ENCODE measurements around the gene AMN.
A peak's percentile ranks its signal among the peaks of the same experiment; 100 is the strongest.

AMN gene

GRCh38 chr14:102945346-102946130 lies 23.1 kb downstream of the AMN start:
- no peak for DNase-seq

GRCh38 chr14:102947321-102948103 lies 25.0 kb downstream of the AMN start:
- no peak for DNase-seq

DNA sequence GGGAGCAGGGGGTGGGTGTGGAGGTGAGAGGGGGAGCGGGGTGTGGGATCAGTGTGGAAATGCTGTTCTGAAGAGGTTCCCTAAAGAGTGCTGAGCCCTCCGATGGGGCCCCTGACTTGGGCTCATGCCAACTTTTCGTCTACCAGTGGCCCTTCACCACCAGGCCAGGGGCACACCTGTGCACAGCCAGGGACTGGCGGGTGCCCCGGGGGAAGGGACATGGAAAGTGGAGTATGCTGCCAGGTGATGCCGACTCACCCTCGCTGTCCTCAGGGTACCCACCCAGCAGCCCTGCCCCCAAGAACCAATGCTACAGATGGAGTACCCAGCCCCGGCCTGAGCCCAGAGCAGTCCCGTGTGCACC lies 26.2 kb downstream of the AMN start:
- no peak for DNase-seq

- DNase-seq, result peak; percentile 63
Observed at GRCh38 chr14:102949062-102949800, 26.8 kb downstream of the AMN start.

- DNase-seq, result no peak
Observed at GRCh38 chr14:102949801-102950451, 27.5 kb downstream of the AMN start.

GRCh38 chr14:102951034-102951433 lies 28.6 kb downstream of the AMN start:
- DNase-seq, result no peak

DNA sequence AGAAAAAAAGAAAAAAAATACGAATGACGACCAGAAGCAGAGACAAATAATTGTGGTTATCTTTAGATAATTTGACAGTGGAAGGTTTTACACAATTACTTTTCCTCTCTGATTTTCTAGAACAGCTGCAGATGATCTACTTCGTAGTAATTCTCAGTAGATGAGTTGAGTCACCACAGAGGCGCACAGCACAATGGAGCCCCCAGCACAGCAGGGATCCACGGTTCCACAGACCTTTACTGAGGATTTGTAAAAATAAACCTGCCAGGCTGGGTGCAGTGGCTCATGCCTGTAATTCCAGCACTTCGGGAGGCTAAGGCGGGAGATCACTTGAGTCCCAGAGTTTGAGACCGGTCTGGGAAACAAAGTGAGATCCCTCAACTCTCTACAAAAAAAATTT lies 29.3 kb downstream of the AMN start:
- no peak for DNase-seq

- DNase-seq, result no peak
Observed at GRCh38 chr14:102952276-102952675, 29.8 kb downstream of the AMN start.

DNA sequence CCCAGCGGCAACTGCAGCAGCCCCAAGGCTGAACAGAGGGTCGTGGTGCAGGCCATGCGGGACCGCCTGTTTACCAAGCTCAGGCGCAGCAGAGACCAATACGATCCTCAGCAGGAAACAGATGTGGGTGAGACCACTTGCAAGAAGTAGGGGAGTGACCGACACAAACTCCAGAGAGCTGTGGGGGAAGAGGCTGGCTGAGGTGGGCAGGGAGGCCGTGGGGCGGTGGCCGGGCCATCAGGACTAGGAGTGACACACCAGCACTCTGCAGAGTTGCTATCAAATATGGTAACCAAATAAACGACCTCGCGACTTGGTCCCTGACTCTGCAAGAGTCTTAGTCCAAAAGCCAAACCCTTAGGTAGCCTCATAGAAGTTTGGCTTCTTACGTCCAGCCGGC lies 30.6 kb downstream of the AMN start:
- DNase-seq, result no peak

- no peak for DNase-seq
Observed at GRCh38 chr14:102954081-102954789, 31.8 kb downstream of the AMN start.

DNA sequence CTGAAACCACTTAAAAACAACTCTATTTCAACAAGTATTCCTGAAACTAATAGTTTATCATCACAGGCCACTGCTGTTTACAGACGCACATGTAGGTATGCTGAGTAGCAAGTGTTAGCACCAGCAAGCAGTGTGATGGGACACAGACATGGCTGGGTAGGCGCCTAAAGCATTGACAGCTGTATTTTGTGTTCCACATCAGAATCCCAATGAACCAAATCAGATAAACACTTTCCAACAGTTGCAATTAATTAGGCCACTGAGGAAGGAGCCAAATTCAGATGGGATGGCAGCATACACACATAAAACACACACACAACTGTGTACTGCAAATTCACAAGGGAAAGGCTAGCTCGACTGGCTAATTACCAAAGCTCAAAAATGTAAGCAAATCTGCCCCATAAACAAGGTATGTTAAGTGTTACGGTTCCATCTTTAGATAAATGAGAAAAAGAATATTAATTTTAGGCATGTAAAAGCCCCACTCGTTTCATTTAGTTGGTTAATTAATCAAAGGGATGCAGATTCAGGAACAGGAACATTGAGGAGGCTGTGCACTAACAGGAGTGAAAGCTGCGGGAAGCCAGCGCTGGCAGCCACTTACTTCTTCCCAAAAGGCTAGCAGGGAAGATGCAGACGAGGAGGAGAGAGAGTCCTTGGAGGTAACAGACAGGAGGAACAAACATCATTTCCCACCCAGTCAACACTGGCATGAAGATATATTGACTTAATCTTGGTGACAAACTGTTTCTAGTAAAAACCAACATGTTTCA lies 33.4 kb downstream of the AMN start:
- DNase-seq, result no peak

DNA sequence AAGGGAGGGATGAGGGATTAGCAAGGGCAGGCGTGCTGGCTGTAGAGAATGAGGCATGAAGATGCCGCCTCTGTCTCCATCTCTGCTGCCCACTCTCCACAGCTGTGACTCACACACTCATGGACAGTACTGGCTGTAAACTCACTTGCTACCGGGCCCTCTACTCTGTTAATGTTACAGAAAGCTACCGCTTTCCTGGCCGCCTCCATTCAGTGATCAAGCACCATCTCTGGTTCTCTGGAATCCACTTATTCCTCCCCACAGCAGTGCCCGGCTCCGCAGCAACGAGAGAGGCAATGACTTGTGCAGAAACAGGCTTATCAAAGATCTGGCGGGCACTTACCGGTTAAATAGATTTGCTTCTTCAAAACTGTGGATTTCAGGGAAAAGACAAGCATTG lies 34.8 kb downstream of the AMN start:
- DNase-seq, result no peak

- DNase-seq, result no peak
Observed at GRCh38 chr14:102958461-102958860, 36.0 kb downstream of the AMN start.

DNA sequence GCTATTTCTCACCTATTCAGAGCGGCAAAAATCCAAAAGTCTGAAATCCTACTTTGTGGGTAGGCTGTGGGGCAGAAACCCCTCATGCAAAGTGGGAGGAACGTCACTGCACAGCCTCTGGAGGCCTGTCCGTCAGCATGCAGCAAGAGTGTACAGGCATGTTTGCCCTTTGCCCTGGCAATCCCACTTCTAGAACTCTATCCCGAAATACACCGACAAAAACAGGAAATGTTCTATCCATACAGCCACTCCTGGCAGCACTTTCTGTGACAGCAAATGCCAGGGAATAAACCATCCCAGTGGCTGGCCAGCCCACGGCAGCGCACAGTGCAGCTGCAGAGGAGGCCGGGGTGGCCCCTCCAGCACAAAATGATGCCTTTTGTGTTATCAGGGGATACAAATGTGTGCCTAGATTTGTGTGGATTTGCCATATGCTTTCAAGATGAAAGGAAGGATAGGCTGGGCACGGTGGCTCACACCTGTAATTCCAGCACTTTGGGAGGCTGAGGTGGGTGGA lies 39.7 kb downstream of the AMN start:
- no peak for DNase-seq

DNA sequence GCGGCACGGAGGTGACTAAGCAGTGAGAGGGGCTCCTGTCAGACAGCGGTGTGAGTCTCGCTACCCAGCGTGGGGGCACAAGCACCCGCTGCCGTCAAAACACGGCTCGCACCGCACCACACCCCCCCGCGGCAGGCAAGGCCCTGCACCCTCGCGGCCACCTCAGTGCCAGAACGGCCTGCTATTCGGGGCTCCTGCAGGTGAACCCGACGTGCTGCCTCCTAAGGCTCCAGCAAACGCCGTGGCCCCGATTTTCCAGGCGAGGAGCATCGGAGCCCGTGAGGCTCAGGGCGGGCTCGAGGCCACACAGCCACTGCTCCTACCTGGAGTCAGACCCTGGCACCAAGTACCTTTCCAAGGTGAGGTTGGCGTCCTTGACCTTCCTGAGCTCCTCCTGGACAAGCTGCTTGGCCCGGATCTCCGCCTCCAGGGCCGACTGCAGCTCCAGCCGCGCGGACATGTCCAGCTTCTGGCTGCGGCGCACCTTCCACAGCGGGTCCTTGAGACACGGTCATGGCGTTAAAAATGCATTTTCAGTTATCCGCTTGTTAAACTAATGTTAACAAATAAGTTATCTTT lies 41.8 kb downstream of the AMN start:
- DNase-seq, result no peak

GRCh38 chr14:102965282-102965681 lies 42.8 kb downstream of the AMN start:
- no peak for DNase-seq

- no peak for DNase-seq
Observed at GRCh38 chr14:102965971-102966655, 43.6 kb downstream of the AMN start.

- no peak for DNase-seq
Observed at GRCh38 chr14:102966681-102967505, 44.4 kb downstream of the AMN start.

- no peak for DNase-seq
Observed at GRCh38 chr14:102967506-102967795, 45.0 kb downstream of the AMN start.

GRCh38 chr14:102968306-102968705 lies 45.8 kb downstream of the AMN start:
- no peak for DNase-seq

Measured in activated CD8-positive, alpha-beta memory T cell treated with anti-CD3 and anti-CD28 coated beads, Interleukin-2, amount 50 U/mL, for 48 hours (primary cell).